ENCODE data around the gene MERTK.
"Not testable (repeated sequence)": the region's sequence is repeated elsewhere in the genome, so short reads cannot be mapped to it uniquely, and the experiment has no call there.

Gene MERTK

GRCh38 chr2:112055730-112056625, 157.6 kb downstream of the MERTK start:
- DNase-seq: no peak
- peaks cover 30% of the 10 kb centered on the region for H3K36me3 Mint-ChIP-seq (ENCODE audit: low read depth)
- peaks cover 42% of the 10 kb centered on the region for H3K4me1 Mint-ChIP-seq (ENCODE audit: low read depth)
- no peaks in the 10 kb centered on the region for H3K9me3 Mint-ChIP-seq
- H3K27ac Mint-ChIP-seq: peak overlapping the region; percentile 94
- H3K4me3 Mint-ChIP-seq: peak overlapping the region; percentile 82
- no peaks in the 10 kb centered on the region for H3K27me3 Mint-ChIP-seq

DNA sequence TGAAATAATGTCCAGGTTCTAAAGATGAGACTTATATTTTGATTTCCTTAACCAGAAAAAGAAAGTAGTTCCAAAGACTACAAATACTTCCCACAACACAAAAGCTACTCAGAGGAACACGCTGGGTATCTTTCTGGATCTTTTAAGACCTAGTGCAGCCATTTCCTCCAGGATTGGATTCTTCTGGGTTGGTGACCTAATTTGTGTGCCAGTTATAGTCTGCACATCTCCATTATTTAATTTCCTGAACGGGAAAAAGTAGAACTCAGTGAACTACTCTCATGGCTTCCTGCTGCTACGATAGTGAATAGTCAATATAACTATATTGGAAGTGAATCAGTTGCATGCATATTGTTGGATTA, 158.2 kb downstream of the MERTK start:
- Mint-ChIP-seq H3K4me3 (peak overlapping the region; percentile 82), H3K4me1 (ENCODE audit: low read depth) (peaks cover 47% of the 10 kb centered on the region), H3K27me3 (no peaks in the 10 kb centered on the region), H3K9me3 (no peaks in the 10 kb centered on the region), H3K27ac (peak overlapping the region; percentile 94), H3K36me3 (ENCODE audit: low read depth) (peaks cover 37% of the 10 kb centered on the region)
- no peak for DNase-seq

GRCh38 chr2:112059671-112060070, 161.3 kb downstream of the MERTK start:
- Mint-ChIP-seq H3K4me3 (no peak overlapping the region), H3K27ac (no peak overlapping the region), H3K27me3 (no peaks in the 10 kb centered on the region), H3K4me1 (ENCODE audit: low read depth) (peaks cover 66% of the 10 kb centered on the region), H3K36me3 (ENCODE audit: low read depth) (peaks cover 66% of the 10 kb centered on the region), H3K9me3 (peaks cover 9% of the 10 kb centered on the region)
- DNase-seq: no peak

DNA sequence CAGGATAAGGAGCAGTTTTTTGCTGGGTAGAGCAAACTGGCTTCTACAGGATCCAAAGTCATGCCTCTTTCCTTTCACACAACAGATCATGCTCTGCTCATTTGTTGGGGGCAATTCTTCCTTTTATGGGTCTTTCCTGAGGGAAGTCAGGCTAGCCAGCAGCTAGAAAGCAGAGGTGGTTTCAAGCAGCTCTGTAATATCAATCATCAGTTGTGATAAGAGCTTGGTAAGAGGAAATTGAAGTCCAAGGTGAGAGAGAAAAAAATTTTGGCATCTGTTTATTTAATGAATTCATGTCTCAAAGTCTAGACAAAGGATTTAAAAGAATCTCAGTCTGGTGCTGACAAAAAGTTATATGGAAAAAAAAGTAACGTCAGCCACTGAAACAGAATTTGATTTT, 162.9 kb downstream of the MERTK start:
- Mint-ChIP-seq H3K4me3 (no peak overlapping the region), H3K27ac (no peak overlapping the region), H3K36me3 (ENCODE audit: low read depth) (peaks cover 72% of the 10 kb centered on the region), H3K27me3 (no peaks in the 10 kb centered on the region), H3K4me1 (ENCODE audit: low read depth) (peaks cover 70% of the 10 kb centered on the region), H3K9me3 (peaks cover 11% of the 10 kb centered on the region)
- no peak for DNase-seq

DNA sequence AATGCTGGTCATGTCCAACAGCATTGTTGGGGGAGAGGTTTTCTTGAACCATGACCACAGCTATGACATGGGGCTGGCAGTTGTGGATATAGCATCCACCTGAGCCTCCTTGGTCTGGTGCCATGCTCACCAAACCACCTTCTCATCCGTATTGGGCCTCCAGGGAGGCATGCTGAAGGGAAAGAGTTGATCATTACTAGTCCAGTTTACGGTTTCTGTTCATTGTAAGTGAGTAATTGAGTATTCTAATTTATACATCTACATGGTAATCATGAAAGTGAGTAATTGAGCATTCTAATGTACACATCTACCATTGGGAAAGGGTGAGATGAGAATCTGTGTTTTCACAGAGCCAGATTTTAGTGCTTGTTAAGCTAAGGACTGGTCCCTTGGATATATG, 163.4 kb downstream of the MERTK start:
- peaks cover 67% of the 10 kb centered on the region for H3K4me1 Mint-ChIP-seq (ENCODE audit: low read depth)
- peak overlapping the region; percentile 50 for H3K27ac Mint-ChIP-seq
- H3K36me3 Mint-ChIP-seq (ENCODE audit: low read depth): peaks cover 73% of the 10 kb centered on the region
- H3K4me3 Mint-ChIP-seq: no peak overlapping the region
- H3K27me3 Mint-ChIP-seq: no peaks in the 10 kb centered on the region
- peaks cover 11% of the 10 kb centered on the region for H3K9me3 Mint-ChIP-seq
- DNase-seq: no peak

DNA sequence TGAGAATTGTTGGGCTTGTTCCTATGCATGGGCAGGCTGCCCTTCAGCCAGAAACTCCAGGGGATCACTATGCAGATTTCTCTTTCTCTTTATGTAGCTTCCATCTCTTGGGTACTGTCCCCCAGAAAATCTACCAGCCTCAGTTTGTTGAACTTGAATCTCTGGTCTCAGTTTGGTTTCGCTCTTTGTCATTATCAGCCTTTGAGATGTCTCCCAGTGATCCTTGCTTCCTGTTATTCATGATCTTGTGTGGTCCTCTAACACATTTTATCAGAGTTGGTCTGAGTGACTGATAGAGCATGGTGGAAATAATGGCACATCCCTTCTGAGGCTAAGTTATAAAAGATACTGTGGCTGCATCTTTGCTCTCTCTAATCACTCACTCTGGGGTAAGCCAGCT, 164.5 kb downstream of the MERTK start:
- H3K4me3 Mint-ChIP-seq: no peak overlapping the region
- DNase-seq: no peak
- H3K9me3 Mint-ChIP-seq: peaks cover 11% of the 10 kb centered on the region
- peak overlapping the region; percentile 85 for H3K27ac Mint-ChIP-seq
- H3K36me3 Mint-ChIP-seq (ENCODE audit: low read depth): peaks cover 82% of the 10 kb centered on the region
- H3K27me3 Mint-ChIP-seq: no peaks in the 10 kb centered on the region
- peaks cover 62% of the 10 kb centered on the region for H3K4me1 Mint-ChIP-seq (ENCODE audit: low read depth)

- DNase-seq: no peak
- H3K36me3 Mint-ChIP-seq (ENCODE audit: low read depth): peaks cover 89% of the 10 kb centered on the region
- peaks cover 17% of the 10 kb centered on the region for H3K9me3 Mint-ChIP-seq
- peaks cover 61% of the 10 kb centered on the region for H3K4me1 Mint-ChIP-seq (ENCODE audit: low read depth)
- H3K27me3 Mint-ChIP-seq: no peaks in the 10 kb centered on the region
- peak overlapping the region; percentile 72 for H3K27ac Mint-ChIP-seq
- H3K4me3 Mint-ChIP-seq: no peak overlapping the region
These were observed 167.1 kb downstream of the MERTK start for GRCh38 chr2:112065486-112065885.

DNA sequence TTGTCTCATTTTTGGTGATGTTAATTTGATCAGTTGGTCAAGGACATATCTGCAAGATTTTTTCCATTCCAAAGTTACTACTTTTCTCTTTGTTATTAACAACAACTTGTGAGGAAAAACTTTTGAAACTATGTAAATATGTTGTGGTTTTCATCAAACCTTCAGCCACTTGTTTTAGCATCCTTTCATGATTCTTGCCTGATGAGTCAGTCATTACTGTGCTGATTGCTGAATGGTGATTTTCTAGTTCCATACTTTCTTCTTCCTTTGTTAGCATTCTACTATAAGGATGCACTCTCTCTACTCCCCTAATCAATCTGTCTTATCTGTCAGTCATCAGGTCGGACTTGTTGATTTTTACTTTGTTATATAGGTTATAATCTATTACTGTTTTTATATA, 167.6 kb downstream of the MERTK start:
- no peak for DNase-seq
- peaks cover 17% of the 10 kb centered on the region for H3K9me3 Mint-ChIP-seq
- peaks cover 93% of the 10 kb centered on the region for H3K36me3 Mint-ChIP-seq (ENCODE audit: low read depth)
- H3K4me3 Mint-ChIP-seq: no peak overlapping the region
- peaks cover 62% of the 10 kb centered on the region for H3K4me1 Mint-ChIP-seq (ENCODE audit: low read depth)
- peak overlapping the region; percentile 72 for H3K27ac Mint-ChIP-seq
- no peaks in the 10 kb centered on the region for H3K27me3 Mint-ChIP-seq

GRCh38 chr2:112069794-112070193, 171.4 kb downstream of the MERTK start:
- Mint-ChIP-seq H3K4me1 (ENCODE audit: low read depth) (peaks cover 60% of the 10 kb centered on the region), H3K9me3 (peaks cover 12% of the 10 kb centered on the region), H3K36me3 (ENCODE audit: low read depth) (peaks cover 89% of the 10 kb centered on the region)
- H3K27me3 Mint-ChIP-seq, DNase-seq, H3K27ac Mint-ChIP-seq, H3K4me3 Mint-ChIP-seq: not testable (repeated sequence)

- Mint-ChIP-seq H3K4me1 (ENCODE audit: low read depth) (peaks cover 59% of the 10 kb centered on the region), H3K9me3 (peaks cover 10% of the 10 kb centered on the region), H3K27me3 (no peaks in the 10 kb centered on the region), H3K36me3 (ENCODE audit: low read depth) (peaks cover 76% of the 10 kb centered on the region), H3K4me3 (no peak overlapping the region), H3K27ac (no peak overlapping the region)
- no peak for DNase-seq
These were observed 175.5 kb downstream of the MERTK start for GRCh38 chr2:112073875-112074274.

DNA sequence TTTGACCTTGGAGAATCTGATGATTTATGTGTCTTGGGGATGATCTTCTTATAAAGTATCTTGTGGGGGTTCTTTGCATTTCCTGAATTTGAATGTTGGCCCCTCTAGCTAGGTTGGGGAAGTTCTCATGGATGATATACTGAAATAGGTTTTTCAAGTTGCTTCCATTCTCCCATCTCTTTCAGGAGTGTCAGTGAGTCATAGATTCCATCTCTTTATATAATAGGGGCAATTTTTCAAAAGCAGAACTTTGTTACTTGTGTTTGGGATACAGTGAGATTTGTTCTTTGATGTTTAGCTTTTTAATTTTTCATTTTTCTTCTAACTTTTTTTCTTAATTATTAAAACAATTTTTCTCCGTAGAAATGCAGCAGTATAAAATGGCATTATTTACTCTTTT, 176.1 kb downstream of the MERTK start:
- Mint-ChIP-seq H3K27ac (peak overlapping the region; percentile 62), H3K4me1 (ENCODE audit: low read depth) (peaks cover 56% of the 10 kb centered on the region), H3K36me3 (ENCODE audit: low read depth) (peaks cover 78% of the 10 kb centered on the region), H3K4me3 (no peak overlapping the region), H3K9me3 (peaks cover 5% of the 10 kb centered on the region), H3K27me3 (no peaks in the 10 kb centered on the region)
- no peak for DNase-seq

DNA sequence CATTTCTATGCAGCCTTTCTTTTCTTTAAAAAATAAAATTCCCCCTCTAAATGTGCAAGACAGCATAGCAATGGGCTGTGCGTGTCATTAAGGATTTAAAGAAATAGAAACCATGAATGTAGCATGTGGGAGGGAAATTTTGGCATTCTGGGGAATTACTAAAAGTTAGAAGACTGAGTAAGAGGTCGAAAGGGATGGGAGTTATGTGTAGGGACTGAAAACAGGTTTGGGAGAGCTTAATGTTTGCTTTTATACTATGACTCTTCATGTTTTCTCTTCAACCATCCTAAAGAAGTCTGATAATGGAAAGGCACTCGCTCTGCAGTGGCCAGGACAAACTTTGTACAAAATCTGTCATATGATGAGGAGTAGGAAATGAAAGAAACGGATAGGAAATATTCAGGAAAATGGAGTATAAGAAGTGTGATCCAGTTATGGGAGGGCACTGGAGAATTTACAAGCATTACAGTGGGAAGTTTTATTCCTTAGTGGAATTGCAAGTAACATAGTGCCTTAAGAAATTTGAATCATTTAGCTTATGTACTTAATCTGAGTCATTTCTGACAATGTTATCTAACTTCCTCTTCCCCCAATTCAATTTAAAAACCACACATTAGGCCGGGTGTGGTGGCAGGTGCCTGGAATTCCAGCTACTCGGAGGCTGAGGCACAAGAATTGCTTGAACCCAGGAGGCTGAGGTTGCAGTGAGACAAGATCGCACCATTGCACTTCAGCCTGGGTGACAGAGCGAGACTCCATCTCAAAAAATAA, 177.3 kb downstream of the MERTK start:
- H3K27ac Mint-ChIP-seq: peak overlapping the region; percentile 4
- no peaks in the 10 kb centered on the region for H3K27me3 Mint-ChIP-seq
- H3K36me3 Mint-ChIP-seq (ENCODE audit: low read depth): peaks cover 70% of the 10 kb centered on the region
- peaks cover 47% of the 10 kb centered on the region for H3K4me1 Mint-ChIP-seq (ENCODE audit: low read depth)
- peaks cover 3% of the 10 kb centered on the region for H3K9me3 Mint-ChIP-seq
- H3K4me3 Mint-ChIP-seq: no peak overlapping the region
- no peak for DNase-seq

- Mint-ChIP-seq H3K4me3 (no peak overlapping the region), H3K27me3 (no peaks in the 10 kb centered on the region), H3K27ac (peak overlapping the region; percentile 52), H3K9me3 (peaks cover 3% of the 10 kb centered on the region), H3K4me1 (ENCODE audit: low read depth) (peaks cover 34% of the 10 kb centered on the region), H3K36me3 (ENCODE audit: low read depth) (peaks cover 73% of the 10 kb centered on the region)
- no peak for DNase-seq
These were observed 179.4 kb downstream of the MERTK start for GRCh38 chr2:112077814-112078213.
